Activated CD4-positive, alpha-beta memory T cell treated with anti-CD3 and anti-CD28 coated beads, Interleukin-2, amount 10 ng/mL, durations not matched to agents 7 days and 5 days (primary cell): ENCODE measurements around the gene OLFM3. TPM values are rescaled to one million over a fixed set of nuclear protein-coding genes. Genes with fewer than 3 reads are reported as not detected.

Experiments used
- CTCF ChIA-PET: fragments of 350-600 bp; sonication (Branson Sonifier 250); formaldehyde crosslinking; loops from one replicate; lab custom pipeline; 2021; ENCODE audit warnings: antibody characterized with exemption, inconsistent platforms; lab: Charles Lee
- POLR2A ChIA-PET: fragments of 350-600 bp; sonication (Branson Sonifier 250); formaldehyde crosslinking; loops from one replicate; lab custom pipeline; 2021; ENCODE audit warnings: antibody characterized with exemption; lab: Charles Lee
- DNase-seq: peaks from one replicate; pipeline ENCODE4 v3.0.0-alpha.2; 2020
- H3K27ac Mint-ChIP-seq: one replicate; pipeline ENCODE4 v1.8.0; 2021; ENCODE audit warnings: mild to moderate bottlenecking, mixed read lengths
- H3K27me3 Mint-ChIP-seq: one replicate; pipeline ENCODE4 v1.8.0; 2021; ENCODE audit warnings: mixed read lengths
- H3K36me3 Mint-ChIP-seq: one replicate; pipeline ENCODE4 v1.8.0; 2021; ENCODE audit warnings: low read depth, mixed read lengths
- H3K4me1 Mint-ChIP-seq: one replicate; pipeline ENCODE4 v1.8.0; 2021; ENCODE audit warnings: mixed read lengths
- H3K4me3 Mint-ChIP-seq: one replicate; pipeline ENCODE4 v1.8.0; 2021; ENCODE audit warnings: mild to moderate bottlenecking, mixed read lengths
- H3K9me3 Mint-ChIP-seq: one replicate; pipeline ENCODE4 v1.8.0; 2021; ENCODE audit warnings: mixed read lengths
- total RNA-seq, 2 experiments: library from RNA; stranded (reverse); gene quantifications; one replicate each; pipeline ENCODE4 v1.2.3, GENCODE V29; 2021

Gene OLFM3
- total RNA-seq, 2 experiments from 2014 or later = not detected

DNA sequence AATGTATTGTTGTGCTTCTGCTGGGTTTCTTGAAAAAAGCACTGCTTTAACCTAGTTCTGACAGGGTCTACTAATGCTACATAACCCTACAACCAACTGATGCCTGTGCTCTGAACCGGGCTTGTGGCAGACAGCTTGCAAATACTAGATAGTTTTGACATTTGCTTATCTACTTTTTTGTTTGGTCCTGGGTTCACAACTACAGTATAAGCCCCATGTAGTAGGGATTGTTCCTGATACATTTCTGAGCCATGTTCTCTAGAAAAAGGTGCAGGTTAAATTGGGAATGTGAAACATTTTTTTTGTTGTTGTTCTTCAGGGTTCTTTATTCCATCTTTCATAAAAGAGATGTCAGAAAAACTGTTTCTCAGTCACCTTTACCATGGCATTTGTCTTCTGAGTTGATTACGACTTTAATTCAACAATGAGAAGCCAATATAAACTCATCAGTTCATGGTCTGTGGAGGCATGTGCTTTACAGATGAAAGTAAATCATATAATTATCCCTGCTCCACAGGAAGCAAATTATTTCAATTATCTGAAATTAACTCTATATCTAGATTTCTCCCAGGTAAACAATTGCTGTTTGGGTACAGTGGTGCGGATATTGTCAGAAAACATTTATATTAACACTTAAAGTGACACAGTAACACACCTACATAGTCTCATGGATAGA is 22.0 kb downstream of the OLFM3 start:
- Mint-ChIP-seq H3K4me1 (no peaks in the 10 kb centered on the region), H3K27me3 (no peaks in the 10 kb centered on the region), H3K36me3 (no peaks in the 10 kb centered on the region), H3K9me3 (no peaks in the 10 kb centered on the region), H3K27ac (no peak overlapping the region), H3K4me3 (no peak overlapping the region)
- ChIA-PET POLR2A (no interaction called here), CTCF (no interaction called here)
- no peak for DNase-seq

DNA sequence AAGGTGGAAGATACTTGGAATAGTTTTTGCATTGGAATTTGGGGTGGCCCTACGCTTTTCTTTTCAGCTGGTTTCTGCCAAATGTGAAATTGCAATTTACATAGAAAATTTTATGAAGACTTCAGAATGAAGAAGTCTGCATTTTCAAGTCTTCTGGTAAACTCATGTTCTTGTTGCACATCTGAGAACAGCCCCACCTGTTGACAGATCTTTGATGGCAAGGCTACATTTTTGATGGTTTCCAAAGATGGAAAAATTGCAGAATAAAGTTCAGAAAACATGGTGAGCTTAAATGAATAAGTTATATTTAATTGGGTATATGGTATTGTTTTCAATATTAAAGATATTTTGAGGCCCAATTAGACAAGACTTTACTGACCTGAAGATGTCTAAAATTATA is 25.4 kb downstream of the OLFM3 start:
- no peaks in the 10 kb centered on the region for H3K36me3 Mint-ChIP-seq
- DNase-seq = no peak
- ChIA-PET CTCF (no interaction called here), POLR2A (no interaction called here)
- no peak overlapping the region for H3K4me3 Mint-ChIP-seq
- H3K9me3 Mint-ChIP-seq = no peaks in the 10 kb centered on the region
- H3K27me3 Mint-ChIP-seq = no peaks in the 10 kb centered on the region
- H3K4me1 Mint-ChIP-seq = no peaks in the 10 kb centered on the region
- no peak overlapping the region for H3K27ac Mint-ChIP-seq

DNA sequence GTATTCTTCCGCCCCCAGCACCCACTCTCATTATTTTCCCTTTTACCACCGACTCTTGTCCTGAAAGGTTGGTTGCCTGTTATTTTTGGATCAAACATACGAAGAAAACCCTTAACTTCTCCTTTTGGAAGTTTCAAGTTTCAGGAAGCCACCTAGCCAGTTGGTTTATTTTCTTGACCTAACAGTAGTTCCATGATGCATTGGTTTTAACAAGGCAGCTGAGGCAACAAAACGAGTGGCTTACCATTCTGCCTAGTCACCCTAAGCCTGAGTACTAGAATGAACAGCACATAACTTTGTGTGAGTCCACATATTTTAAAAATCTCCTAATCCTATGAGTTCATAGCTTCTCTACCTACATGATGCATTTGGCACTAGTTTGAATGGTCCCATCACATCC is 28.9 kb downstream of the OLFM3 start:
- H3K27me3 Mint-ChIP-seq = no peaks in the 10 kb centered on the region
- ChIA-PET CTCF (no interaction called here), POLR2A (no interaction called here)
- no peaks in the 10 kb centered on the region for H3K36me3 Mint-ChIP-seq
- H3K4me3 Mint-ChIP-seq = no peak overlapping the region
- DNase-seq = no peak
- no peaks in the 10 kb centered on the region for H3K9me3 Mint-ChIP-seq
- no peaks in the 10 kb centered on the region for H3K4me1 Mint-ChIP-seq
- H3K27ac Mint-ChIP-seq = no peak overlapping the region

DNA sequence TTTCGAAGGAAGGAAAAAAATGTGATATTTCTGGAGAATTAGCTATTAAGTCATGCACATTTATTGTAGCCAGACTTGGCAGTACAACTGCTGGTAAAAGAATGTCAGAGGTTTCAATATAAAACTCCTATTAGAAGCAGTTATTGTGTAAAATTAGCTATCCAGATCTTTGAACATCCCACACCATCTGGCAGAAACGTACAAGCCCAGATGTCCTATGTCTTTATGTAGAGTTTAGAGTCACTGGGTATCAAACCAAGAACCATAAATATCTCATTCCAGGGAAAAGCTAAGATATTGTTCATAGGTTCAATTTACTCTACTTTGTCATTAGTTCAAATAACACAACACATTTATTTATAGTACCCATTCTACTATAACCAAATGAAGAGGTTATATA is 31.4 kb downstream of the OLFM3 start:
- POLR2A ChIA-PET = no interaction called here
- no peaks in the 10 kb centered on the region for H3K36me3 Mint-ChIP-seq
- H3K4me3 Mint-ChIP-seq = no peak overlapping the region

DNA sequence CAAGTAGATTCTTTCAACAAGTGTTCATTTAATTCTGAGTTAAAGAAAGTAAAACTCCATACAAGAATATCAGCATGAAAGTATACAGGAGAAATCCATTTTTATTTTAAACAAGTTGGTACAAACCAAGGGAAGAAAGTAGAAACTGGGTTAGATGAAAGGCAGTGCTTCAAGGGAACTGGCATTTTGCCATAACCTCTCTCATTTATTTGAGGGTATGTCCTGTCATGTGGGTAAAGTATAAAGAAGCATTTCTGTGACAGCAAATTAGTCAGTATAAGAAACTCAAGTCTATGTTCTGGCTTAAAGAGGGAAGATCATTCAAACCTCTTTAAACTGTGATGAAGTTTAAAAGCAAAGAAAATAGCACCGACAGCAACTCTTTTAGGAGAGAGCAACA is 32.0 kb downstream of the OLFM3 start:
- POLR2A ChIA-PET = no interaction called here
- no peak for DNase-seq
- Mint-ChIP-seq H3K9me3 (no peaks in the 10 kb centered on the region), H3K27ac (no peak overlapping the region), H3K4me3 (no peak overlapping the region), H3K4me1 (no peaks in the 10 kb centered on the region), H3K36me3 (no peaks in the 10 kb centered on the region), H3K27me3 (no peaks in the 10 kb centered on the region)
- CTCF ChIA-PET = no interaction called here

More for the DNA sequence above, 31.4 kb downstream of the OLFM3 start:
- Mint-ChIP-seq H3K9me3 (no peaks in the 10 kb centered on the region), H3K27me3 (no peaks in the 10 kb centered on the region), H3K4me1 (no peaks in the 10 kb centered on the region), H3K27ac (no peak overlapping the region)
- CTCF ChIA-PET = no interaction called here
- DNase-seq = no peak

DNA sequence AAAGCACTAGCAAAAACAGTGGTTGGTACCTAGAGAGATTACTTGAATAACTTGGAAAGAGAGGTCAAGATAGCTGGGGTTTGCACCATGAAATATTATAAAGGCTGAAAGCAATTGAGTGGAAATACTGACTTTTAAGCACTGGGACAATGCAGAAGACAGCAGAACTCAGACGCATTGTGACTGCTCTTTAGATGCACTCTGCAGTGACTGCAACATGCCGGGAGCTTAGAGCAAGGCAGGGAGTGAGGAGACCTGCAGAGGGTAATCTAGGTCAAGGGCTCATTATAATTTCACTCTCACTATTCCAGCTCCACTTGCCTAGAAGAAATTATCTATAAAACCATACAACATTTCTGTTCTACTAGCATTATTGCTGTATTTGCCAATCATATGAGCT is 36.6 kb downstream of the OLFM3 start:
- H3K9me3 Mint-ChIP-seq = no peaks in the 10 kb centered on the region
- ChIA-PET POLR2A (no interaction called here), CTCF (no interaction called here)
- no peak for DNase-seq
- H3K27ac Mint-ChIP-seq = no peak overlapping the region
- H3K27me3 Mint-ChIP-seq = no peaks in the 10 kb centered on the region
- H3K4me1 Mint-ChIP-seq = no peaks in the 10 kb centered on the region
- H3K36me3 Mint-ChIP-seq = no peaks in the 10 kb centered on the region
- H3K4me3 Mint-ChIP-seq = no peak overlapping the region

DNA sequence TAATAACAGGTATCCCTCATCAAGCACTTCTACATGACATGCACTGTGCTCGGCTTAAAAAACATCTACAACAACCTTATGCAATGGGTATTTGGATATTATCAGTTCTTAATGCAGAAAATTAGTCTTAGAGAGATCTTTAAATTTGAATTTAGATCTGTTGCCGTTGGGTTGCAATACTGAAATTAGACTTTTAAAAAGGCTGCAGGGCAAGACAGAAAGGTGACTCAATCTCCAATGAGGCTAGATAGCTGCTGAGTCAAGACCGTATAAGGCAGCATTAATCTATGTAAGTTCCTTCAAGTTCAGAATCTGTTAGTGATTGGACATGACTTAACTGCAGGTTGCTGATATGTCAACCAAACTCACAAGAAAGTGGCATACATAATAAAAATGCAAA is 37.3 kb downstream of the OLFM3 start:
- no peaks in the 10 kb centered on the region for H3K9me3 Mint-ChIP-seq
- DNase-seq = no peak
- no peak overlapping the region for H3K4me3 Mint-ChIP-seq
- no peak overlapping the region for H3K27ac Mint-ChIP-seq
- ChIA-PET CTCF (no interaction called here), POLR2A (no interaction called here)
- H3K36me3 Mint-ChIP-seq = no peaks in the 10 kb centered on the region
- H3K4me1 Mint-ChIP-seq = no peaks in the 10 kb centered on the region
- no peaks in the 10 kb centered on the region for H3K27me3 Mint-ChIP-seq

DNA sequence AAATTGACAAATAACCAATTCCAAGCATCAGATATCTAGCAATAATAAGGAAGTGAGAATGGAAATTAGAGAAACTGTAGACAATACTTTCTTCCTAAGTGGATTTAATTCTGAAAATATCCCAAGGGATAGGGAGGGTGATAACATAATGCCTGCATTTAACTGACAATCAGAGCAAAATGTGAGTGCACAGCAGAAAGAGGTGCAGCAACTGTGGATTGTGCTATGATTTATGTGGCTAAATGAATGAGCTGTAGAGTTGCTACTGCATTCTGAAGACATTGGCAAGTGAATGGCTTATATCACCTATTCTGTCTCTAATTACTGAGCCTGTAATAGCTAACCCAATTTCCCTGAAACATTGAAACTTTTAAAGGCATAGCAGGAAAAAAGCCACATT is 39.0 kb downstream of the OLFM3 start:
- no peak overlapping the region for H3K4me3 Mint-ChIP-seq

DNA sequence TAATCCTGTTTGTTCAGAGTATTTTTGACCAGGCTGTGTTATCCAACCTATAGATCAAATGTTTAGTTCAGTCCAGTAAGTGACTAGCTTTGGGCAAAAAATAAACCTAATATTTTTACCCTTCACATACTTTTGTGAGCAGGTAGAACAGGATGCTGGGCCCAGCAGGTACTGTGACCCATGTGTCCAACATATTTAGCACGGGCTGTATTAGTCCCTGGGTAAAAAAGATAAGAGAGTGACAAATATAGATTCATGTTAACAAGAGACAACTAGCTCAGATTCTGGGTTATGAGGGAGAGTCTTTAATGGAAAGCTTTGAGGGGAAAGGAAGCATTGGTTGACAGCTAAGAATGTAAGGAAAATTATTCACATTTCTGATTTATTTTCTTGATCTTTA is 43.1 kb downstream of the OLFM3 start:
- Mint-ChIP-seq H3K27me3 (no peaks in the 10 kb centered on the region), H3K36me3 (no peaks in the 10 kb centered on the region), H3K9me3 (no peaks in the 10 kb centered on the region), H3K4me3 (no peak overlapping the region), H3K27ac (no peak overlapping the region), H3K4me1 (no peaks in the 10 kb centered on the region)
- no peak for DNase-seq
- POLR2A ChIA-PET = no interaction called here
- CTCF ChIA-PET = no interaction called here

More for the DNA sequence above, 39.0 kb downstream of the OLFM3 start:
- H3K4me1 Mint-ChIP-seq = no peaks in the 10 kb centered on the region
- POLR2A ChIA-PET = no interaction called here
- DNase-seq = no peak
- H3K27me3 Mint-ChIP-seq = no peaks in the 10 kb centered on the region
- CTCF ChIA-PET = no interaction called here
- H3K27ac Mint-ChIP-seq = no peak overlapping the region
- H3K9me3 Mint-ChIP-seq = no peaks in the 10 kb centered on the region
- no peaks in the 10 kb centered on the region for H3K36me3 Mint-ChIP-seq

DNA sequence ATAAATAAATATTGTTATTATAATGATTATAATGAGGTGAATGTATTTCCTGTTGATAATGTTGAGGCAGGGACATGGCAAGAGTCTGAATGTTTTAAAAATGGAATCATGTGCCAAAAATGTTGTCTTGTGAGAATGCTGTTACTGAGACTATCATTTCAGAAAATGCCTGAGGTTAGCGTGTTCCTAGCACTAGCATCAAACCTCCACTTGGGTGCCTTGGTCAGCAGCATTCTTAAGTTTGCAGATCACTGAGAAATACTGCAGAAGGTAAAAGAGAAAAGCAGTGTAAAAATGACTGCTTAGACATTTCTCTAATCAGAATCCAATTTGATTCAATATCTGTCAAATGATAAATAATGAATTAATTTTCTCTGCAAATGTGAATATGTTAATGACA is 50.8 kb downstream of the OLFM3 start:
- Mint-ChIP-seq H3K9me3 (no peaks in the 10 kb centered on the region), H3K36me3 (no peaks in the 10 kb centered on the region), H3K27ac (no peak overlapping the region), H3K27me3 (no peaks in the 10 kb centered on the region), H3K4me1 (no peaks in the 10 kb centered on the region), H3K4me3 (no peak overlapping the region)
- ChIA-PET CTCF (no interaction called here), POLR2A (no interaction called here)
- no peak for DNase-seq

DNA sequence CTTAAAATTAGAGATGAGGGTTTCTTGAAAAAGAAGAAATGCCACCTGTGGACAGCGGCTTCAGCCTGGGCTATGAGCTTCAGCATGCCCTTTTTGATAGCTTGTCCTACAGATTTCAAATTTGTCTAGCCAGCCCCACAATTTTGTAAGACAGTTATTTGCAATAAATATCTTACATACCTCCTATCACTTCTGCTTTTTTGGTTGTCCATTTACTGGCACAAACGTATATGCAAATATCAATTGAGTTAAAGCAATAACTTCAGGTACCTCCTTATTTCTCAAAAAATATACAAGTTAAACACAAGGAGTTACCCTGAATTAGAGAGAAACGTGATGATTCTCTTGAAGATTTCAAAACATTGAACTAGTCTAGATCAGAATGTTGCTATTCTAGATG is 53.5 kb downstream of the OLFM3 start:
- ChIA-PET POLR2A (interaction anchor here (0.6 kb wide), 1 partner anchor 111 kb away, joined by 3 read pairs; no protein-coding TSS in a partner anchor), CTCF (no interaction called here)
- no peak overlapping the region for H3K27ac Mint-ChIP-seq
- H3K27me3 Mint-ChIP-seq = no peaks in the 10 kb centered on the region
- no peaks in the 10 kb centered on the region for H3K36me3 Mint-ChIP-seq
- H3K9me3 Mint-ChIP-seq = no peaks in the 10 kb centered on the region
- no peak overlapping the region for H3K4me3 Mint-ChIP-seq
- H3K4me1 Mint-ChIP-seq = no peaks in the 10 kb centered on the region
- no peak for DNase-seq

DNA sequence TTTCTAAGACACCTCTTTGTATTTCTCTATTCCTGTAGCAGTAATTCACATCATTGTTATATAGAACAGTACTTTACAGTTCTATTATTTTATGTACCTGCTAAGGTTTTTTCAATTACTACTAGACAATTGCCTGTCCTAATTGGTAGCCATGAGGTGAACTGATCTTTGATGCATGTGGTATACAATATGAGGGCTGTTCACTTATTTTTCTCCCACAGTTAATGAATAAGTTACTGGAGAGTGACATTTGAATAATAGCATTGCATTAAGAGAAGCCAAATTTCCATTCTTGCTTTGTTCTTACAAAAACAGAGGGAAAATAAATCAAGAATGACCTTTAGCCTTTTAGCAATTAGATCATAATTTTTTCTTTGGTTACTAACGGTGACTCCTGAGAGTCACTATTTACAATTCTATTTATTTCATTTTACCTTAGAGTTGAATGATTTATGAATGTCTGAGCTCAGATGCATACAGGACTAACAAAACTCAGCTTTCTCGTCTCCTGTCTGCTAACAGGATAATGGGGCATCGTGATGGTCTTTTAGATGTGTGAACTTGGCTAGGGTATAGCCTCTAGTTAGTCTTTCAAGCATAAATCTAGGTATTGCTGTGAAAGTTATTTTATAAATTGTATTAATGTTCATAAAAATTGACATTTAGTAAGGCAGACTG is 54.1 kb downstream of the OLFM3 start:
- Mint-ChIP-seq H3K27me3 (no peaks in the 10 kb centered on the region), H3K27ac (no peak overlapping the region), H3K9me3 (no peaks in the 10 kb centered on the region), H3K4me1 (no peaks in the 10 kb centered on the region), H3K36me3 (no peaks in the 10 kb centered on the region), H3K4me3 (no peak overlapping the region)
- CTCF ChIA-PET = no interaction called here
- DNase-seq = no peak
- POLR2A ChIA-PET = interaction anchor here (0.6 kb wide), 1 partner anchor 110 kb away, joined by 3 read pairs; no protein-coding TSS in a partner anchor

DNA sequence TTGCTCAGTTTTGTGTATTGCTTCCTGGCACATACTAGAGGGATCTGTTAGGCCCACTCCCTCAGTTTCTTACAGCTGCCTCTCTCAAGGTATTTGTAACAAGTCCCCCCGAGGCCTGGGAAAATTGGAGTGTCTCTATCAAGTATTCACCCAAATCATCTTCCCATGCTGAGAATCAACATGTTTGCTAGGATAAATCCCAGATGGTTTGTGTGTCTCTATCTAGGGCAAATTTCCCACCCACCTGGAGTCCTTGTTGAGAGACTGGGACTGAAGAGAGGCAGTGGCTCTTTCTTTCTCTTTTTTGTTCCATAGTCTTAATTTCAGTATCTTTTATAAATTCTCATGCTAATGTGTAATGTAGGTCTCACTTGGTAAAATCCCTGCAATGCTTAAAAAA is 58.0 kb downstream of the OLFM3 start:
- H3K9me3 Mint-ChIP-seq = no peaks in the 10 kb centered on the region
- ChIA-PET POLR2A (no interaction called here), CTCF (no interaction called here)
- no peak for DNase-seq
- no peaks in the 10 kb centered on the region for H3K4me1 Mint-ChIP-seq
- no peak overlapping the region for H3K4me3 Mint-ChIP-seq
- H3K27me3 Mint-ChIP-seq = no peaks in the 10 kb centered on the region
- no peaks in the 10 kb centered on the region for H3K36me3 Mint-ChIP-seq
- no peak overlapping the region for H3K27ac Mint-ChIP-seq

DNA sequence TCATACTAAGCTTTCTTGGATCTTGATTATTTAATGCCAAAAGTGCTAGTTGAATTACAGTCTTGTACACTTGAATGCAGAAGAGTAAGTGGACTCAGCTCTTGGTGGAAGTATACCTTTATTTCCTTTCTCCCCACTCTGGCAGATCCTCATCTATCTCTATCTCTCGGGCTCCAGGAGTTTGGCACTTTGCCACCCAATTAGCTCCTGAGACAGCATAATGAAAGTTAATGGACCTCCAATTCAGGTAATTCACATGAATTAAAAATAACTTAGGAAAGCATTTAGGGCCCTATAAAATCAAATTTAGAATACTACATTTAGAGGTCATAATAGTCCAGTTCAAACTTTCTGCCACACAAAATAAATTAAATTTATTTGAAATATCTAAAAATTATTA is 67.4 kb downstream of the OLFM3 start:
- H3K27ac Mint-ChIP-seq = no peak overlapping the region
- peaks cover 4% of the 10 kb centered on the region for H3K9me3 Mint-ChIP-seq

More for the DNA sequence above, 67.4 kb downstream of the OLFM3 start:
- H3K36me3 Mint-ChIP-seq = no peaks in the 10 kb centered on the region
- H3K4me3 Mint-ChIP-seq = no peak overlapping the region
- H3K27me3 Mint-ChIP-seq = no peaks in the 10 kb centered on the region
- ChIA-PET POLR2A (no interaction called here), CTCF (no interaction called here)
- no peaks in the 10 kb centered on the region for H3K4me1 Mint-ChIP-seq
- no peak for DNase-seq
